ENCODE measurements around the gene MYRIP.
A peak's percentile ranks its signal among the peaks of the same experiment; 100 is the strongest.
"Not testable (repeated sequence)": the region's sequence is repeated elsewhere in the genome, so short reads cannot be mapped to it uniquely, and the experiment has no call there.

Gene MYRIP

DNA sequence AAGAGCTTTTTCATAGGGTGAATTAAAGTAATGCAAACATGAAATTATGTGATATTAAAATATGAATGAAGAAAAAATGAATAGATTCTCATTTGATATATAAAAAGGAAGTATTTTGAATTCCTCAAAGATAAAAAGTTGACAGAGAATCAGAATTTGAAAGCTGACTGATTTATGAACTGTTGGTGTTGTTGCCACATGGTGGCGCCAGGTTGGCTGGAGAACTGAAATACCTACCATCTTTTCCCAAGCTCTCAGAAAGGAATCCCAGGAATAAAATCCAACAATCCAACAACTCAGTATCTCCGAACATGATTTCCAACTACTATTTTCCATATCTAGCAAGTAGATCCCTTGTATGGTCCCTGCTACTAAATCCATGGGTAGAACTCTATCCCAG is 3.1 kb downstream of the MYRIP start:
- no peak for DNase-seq (ENCODE audit: extremely low read depth, low read depth)
- TF ChIP-seq, protein P1, sequence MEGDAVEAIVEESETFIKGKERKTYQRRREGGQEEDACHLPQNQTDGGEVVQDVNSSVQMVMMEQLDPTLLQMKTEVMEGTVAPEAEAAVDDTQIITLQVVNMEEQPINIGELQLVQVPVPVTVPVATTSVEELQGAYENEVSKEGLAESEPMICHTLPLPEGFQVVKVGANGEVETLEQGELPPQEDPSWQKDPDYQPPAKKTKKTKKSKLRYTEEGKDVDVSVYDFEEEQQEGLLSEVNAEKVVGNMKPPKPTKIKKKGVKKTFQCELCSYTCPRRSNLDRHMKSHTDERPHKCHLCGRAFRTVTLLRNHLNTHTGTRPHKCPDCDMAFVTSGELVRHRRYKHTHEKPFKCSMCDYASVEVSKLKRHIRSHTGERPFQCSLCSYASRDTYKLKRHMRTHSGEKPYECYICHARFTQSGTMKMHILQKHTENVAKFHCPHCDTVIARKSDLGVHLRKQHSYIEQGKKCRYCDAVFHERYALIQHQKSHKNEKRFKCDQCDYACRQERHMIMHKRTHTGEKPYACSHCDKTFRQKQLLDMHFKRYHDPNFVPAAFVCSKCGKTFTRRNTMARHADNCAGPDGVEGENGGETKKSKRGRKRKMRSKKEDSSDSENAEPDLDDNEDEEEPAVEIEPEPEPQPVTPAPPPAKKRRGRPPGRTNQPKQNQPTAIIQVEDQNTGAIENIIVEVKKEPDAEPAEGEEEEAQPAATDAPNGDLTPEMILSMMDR (IDR thresholded peaks at IDR 0.05; ENCODE audit: low read depth, low read length, missing control alignments): peak; percentile 31
- no peak overlapping the region for H3K4me3 ChIP-seq (replicated peaks; ENCODE audit: low read depth, low read length)

DNA sequence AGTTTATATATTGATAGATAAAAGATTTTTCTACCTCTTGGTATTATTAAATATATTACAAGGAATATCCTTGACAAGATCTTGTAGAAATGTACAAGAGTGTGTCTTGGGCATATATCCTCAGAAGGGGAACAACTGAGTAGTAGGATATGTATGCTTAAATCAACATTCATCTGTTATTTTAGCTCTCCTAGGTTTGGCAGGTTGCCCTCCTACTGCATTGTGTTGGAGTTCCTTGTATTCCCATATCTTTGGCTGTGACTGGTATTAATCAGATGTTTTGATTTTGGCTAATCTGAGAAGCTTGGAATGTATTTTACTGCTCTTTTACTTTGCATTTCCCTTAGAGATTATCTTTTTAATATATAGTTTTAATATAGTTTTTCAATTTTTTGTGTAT is 4.6 kb downstream of the MYRIP start:
- no peak for DNase-seq (ENCODE audit: extremely low read depth, low read depth)
- TF ChIP-seq, protein P1 (IDR thresholded peaks at IDR 0.05; ENCODE audit: low read depth, low read length, missing control alignments): no peak
- H3K4me3 ChIP-seq (replicated peaks; ENCODE audit: low read depth, low read length): no peak overlapping the region

DNA sequence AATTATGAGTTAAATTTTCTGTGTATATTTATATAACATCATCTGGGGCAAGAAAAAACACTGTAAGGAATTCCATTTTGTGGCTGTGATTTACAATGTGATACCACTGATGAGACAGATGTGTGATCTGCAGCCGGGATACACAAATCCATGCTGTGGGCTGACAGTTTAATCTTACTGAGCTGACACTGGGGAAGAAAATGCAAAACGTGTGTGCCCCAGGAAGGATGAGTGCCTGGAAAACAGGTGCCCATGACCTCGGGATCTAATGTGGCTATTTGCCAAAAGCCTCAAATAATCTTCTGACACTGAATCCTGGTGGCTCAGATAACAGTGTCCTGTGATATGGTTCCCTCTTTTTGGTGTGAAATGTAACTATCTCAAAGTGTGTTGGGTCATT is 10.5 kb downstream of the MYRIP start:
- H3K4me3 ChIP-seq (replicated peaks; ENCODE audit: low read depth, low read length): no peak overlapping the region
- no peak for DNase-seq (ENCODE audit: extremely low read depth, low read depth)
- TF ChIP-seq, protein P1 (IDR thresholded peaks at IDR 0.05; ENCODE audit: low read depth, low read length, missing control alignments): no peak

DNA sequence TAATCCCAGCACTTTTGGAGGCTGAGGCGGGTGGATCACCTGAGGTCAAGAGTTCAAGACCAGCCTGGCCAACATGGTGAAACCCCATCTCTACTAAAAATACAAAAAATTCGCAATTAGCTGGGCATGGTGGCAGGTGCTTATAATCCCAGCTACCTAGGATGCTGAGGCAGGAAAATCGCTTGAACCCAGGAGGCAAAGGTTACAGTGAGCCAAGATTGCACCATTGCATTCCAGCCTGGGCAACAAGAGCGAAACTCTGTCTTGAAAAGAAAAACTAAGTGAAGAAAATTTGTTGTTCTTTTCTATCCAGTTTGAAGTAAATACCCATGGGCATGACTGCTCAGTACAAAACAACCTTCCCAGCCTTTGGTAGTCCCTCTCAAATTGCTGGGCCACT is 24.4 kb downstream of the MYRIP start:
- not testable (repeated sequence) for DNase-seq (ENCODE audit: extremely low read depth, low read depth); H3K4me3 ChIP-seq (replicated peaks; ENCODE audit: low read depth, low read length)

DNA sequence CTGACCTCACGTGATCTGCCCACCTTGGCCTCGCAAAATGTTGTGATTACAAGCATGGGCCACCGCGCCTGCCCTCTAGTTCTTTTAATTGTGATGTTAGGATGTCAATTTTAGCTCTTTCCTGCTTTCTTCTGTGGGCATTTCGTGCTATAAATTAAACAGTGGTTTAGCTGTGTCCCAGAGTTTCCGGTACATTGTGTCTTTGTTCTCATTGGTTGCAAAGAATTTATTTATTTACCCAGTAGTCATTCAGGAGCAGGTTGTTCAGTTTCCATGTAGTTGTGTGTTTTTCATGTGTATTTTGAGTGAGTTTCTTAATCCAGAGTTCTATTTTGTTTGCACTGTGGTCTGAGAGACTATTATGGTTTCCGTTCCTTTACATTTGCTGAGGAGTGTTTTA is 30.1 kb downstream of the MYRIP start:
- TF ChIP-seq, protein P1 (IDR thresholded peaks at IDR 0.05; ENCODE audit: low read depth, low read length, missing control alignments): no peak
- DNase-seq (ENCODE audit: extremely low read depth, low read depth): no peak
- no peak overlapping the region for H3K4me3 ChIP-seq (replicated peaks; ENCODE audit: low read depth, low read length)

DNA sequence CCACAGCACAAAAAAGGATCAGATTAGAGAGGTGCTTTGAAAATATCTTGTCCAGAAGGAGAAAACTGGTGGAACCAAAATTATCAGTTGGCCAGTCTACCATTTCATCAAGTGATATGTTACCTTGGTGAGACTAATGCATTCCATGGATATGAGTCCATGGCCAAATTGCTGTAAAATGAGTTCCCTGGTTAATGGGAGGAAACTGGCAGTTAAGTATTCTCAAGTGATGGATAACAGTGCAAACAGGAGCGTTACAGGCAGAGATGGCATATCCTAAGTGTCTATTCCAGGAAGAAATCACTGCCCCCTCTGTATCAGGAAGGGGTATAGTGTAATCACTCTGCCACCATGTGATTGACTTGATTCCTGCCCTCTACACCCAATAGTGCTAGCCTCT is 34.0 kb downstream of the MYRIP start:
- DNase-seq (ENCODE audit: extremely low read depth, low read depth): no peak
- no peak overlapping the region for H3K4me3 ChIP-seq (replicated peaks; ENCODE audit: low read depth, low read length)
- TF ChIP-seq, protein P1 (IDR thresholded peaks at IDR 0.05; ENCODE audit: low read depth, low read length, missing control alignments): no peak

DNA sequence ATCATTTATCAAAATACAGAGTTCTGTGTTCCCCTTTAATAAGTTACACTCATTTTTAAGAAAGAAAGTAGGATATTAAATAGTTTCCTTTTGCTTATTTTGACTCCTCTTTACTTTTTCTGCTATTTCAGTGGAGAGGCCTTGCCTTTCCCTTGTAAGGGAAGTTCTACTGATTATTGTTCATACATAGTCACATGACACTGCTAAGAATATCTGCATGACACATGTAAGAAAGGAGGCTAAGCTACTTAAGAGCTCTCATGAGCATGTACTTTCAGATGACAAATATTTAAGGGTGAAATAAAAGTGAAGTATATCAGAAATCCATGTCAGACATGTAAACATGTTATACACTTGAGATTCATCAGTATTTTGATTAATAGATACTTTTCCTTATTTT is 39.0 kb downstream of the MYRIP start:
- TF ChIP-seq, protein P1 (IDR thresholded peaks at IDR 0.05; ENCODE audit: low read depth, low read length, missing control alignments): no peak
- no peak overlapping the region for H3K4me3 ChIP-seq (replicated peaks; ENCODE audit: low read depth, low read length)
- DNase-seq (ENCODE audit: extremely low read depth, low read depth): no peak
